Stimulated activated CD4-positive, alpha-beta T cell treated with anti-CD3 and anti-CD28 coated beads, Interleukin-1b, Interleukin-23, amount 100 ng/mL, for 48 hours (primary cell): ENCODE measurements around the gene MIER2.
"Not testable (repeated sequence)": the region's sequence is repeated elsewhere in the genome, so short reads cannot be mapped to it uniquely, and the experiment has no call there.

Experiments
- DNase-seq: peaks from one replicate; pipeline ENCODE4 v3.0.0-alpha.2; 2020

MIER2 gene

GRCh38 chr19:344625-345319, at the start of gene MIER2:
TSS of gene MIER2 (minus strand) at chr19:344796. CDS start at chr19:344782, 14 bp downstream.
- peak; percentile 89 for DNase-seq

GRCh38 chr19:393560-393959, 49.0 kb upstream of the MIER2 start:
- DNase-seq = not testable (repeated sequence)

GRCh38 chr19:392375-392970, 47.9 kb upstream of the MIER2 start:
- no peak for DNase-seq

- DNase-seq = no peak
Measured at GRCh38 chr19:391726-392374, 47.3 kb upstream of the MIER2 start.

- peak; percentile 42 for DNase-seq
Measured at GRCh38 chr19:391207-391557, 46.6 kb upstream of the MIER2 start.

DNA sequence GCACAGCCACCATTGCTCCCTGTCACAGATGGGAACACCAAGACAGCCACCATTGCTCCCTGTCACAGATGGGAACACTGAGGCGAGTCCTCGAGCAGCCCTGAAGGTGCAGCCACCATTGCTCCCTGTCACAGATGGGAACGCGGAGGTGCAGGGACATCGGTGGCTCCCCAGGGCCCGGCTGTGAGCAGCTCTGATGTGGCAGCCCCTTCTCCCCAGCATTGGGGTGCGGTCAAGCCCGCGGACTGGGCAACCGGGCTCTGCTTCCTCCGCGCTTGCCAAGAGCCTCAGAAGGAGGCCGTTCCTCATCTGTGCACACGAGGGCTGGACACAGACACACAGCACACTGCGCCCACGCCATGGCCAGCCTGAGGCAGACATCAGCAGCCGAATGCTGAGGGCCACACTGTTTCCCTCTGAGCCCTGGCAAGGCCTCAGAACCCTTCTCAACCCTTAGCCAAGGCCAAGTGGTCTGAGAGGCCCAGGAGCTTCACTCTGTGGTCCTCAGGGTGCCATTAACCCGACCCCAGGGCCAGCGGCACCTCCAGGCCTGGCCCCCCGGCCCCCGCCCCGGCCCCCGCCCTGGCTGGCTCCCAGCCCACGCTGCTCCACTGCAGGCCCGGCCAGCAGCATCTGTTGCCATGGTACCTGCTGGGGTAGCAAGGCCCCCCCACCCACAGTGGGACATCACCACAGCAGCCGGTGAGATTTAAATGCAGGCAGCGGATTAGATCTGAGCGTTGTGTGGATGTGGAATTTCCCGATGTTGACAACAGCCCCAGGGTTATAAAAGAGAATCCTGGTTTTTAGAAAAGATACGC, 46.0 kb upstream of the MIER2 start:
- no peak for DNase-seq

- no peak for DNase-seq
Measured at GRCh38 chr19:389935-390289, 45.3 kb upstream of the MIER2 start.

GRCh38 chr19:389255-389934, 44.8 kb upstream of the MIER2 start:
- peak; percentile 38 for DNase-seq

GRCh38 chr19:388691-389090, 44.1 kb upstream of the MIER2 start:
- no peak for DNase-seq

DNA sequence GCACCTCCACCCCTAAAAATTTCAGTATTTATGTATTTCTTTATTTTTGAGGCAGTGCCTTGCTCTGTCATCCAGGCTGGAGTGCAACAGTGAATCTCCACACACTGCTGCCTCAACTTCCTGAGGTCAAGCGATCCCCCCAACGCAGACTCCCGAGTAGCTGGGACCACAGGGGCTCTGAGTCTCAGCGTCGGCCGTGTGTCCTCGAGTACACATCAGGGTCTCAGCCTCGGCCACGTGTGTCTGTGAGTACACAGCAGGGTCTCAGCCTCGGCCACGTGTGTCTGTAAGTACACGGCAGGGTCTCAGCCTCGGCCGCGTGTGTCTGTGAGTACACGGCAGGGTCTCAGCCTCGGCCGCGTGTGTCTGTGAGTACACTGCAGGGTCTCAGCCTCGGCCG, 43.2 kb upstream of the MIER2 start:
- no peak for DNase-seq

- not testable (repeated sequence) for DNase-seq
Measured at GRCh38 chr19:386632-387301, 42.2 kb upstream of the MIER2 start.

- not testable (repeated sequence) for DNase-seq
Measured at GRCh38 chr19:386189-386588, 41.6 kb upstream of the MIER2 start.

DNA sequence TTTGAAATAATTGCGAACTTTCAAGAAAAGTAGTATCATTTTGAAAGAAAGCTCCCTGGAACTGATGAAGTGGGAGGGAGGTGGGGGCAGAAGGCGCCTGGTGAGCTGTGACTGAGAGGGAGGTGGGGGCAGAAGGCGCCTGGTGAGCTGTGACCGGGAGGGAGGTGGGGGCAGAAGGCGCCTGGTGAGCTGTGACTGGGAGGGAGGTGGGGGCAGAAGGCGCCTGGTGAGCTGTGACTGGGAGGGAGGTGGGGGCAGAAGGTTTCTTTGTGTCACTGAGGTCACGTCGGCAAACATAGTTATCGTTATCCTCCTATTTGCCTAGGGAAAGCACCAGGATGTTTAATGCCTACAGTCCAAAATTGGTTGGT, 40.2 kb upstream of the MIER2 start:
- no peak for DNase-seq

DNA sequence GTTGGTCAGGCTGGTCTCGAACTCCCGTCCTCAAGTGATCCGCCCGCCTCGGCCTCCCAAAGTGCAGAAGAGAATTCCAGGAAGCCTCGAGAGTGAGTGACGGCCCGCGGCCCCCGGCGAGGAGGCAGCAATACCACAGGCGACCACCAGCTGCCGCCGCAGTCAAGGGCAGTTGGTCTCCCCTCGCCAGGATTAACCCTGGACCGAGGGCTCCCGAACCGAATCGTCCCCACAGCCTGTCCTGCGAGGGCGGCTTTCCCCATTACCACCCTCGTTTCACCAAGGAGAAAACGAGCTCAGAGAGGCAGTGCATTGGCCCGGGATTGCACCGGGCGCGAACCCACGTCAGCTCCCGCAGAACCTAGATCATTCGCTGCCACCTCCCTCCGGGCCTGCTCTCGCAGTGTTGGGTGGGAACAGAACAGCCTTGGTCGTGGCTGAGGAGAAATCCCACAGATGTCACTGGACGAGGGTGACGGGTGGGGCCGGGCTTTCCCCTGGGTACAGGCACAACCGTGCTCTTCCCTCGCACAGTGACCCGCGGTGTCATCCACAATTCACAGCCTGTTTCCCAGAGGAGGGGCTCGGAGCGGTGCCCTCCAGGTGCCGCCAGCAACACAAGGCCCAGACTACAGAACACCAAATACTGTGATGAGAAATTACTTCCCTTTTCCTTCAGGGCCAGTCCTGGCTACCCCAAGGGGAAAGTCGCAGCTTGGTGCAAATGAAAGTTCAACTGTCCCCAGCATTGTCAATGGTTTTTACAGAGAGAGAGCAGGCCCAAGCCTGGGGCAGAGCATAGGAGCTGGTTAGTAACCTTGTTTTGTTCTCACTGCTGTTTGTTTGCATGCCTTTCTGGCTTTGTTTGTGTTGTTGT, 39.6 kb upstream of the MIER2 start:
- DNase-seq = no peak

DNA sequence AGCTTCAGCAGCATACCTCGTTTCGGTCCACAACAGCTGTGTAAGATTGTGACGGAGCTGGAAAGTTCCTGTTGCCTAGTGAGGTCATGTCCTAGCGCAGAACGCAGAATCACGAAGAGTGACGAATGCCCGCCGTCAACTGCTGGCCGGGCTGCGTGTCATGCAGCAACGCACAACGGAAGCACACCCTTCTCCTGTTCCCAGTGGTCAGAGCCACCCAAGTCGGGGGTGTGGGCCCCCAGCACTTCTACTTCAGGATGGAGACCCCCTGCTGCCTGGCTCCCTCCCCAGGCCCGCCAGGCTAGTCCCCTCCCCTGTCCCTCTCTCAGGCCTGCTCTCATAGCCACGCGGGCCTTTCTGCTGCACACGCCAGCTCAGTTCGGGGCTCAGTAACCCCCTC, 38.4 kb upstream of the MIER2 start:
- DNase-seq = no peak

- peak; percentile 62 for DNase-seq
Measured at GRCh38 chr19:382578-382977, 38.0 kb upstream of the MIER2 start.

DNA sequence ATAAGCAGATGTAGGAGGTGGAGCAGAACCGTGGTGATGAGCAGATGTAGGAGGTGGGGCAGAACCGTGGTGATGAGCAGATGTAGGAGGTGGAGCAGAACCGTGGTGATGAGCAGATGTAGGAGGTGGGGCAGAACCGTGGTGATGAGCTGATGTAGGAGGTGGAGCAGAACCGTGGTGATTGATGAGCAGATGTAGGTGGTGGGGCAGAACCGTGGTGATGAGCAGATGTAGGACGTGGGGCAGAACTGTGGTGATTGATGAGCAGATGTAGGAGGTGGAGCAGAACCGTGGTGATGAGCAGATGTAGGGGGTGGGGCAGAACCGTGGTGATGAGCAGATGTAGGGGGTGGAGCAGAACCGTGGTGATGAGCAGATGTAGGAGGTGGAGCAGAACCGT, 37.3 kb upstream of the MIER2 start:
- peak; percentile 57 for DNase-seq

DNA sequence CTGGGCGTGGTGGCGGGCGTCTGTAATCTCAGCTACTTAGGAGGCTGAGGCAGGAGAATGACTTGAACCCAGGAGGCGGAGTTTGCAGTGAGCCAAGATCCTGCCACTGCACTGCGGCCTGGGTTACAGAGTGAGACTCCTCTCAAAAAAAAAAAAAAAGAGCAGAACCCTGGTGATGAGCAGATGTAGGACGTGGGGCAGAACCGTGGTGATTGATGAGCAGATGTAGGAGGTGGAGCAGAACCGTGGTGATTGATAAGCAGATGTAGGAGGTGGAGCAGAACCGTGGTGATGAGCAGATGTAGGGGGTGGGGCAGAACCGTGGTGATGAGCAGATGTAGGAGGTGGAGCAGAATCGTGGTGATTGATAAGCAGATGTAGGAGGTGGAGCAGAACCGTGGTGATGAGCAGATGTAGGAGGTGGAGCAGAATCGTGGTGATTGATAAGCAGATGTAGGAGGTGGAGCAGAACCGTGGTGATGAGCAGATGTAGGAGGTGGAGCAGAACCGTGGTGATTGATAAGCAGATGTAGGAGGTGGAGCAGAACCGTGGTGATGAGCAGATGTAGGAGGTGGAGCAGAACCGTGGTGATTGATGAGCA, 36.1 kb upstream of the MIER2 start:
- not testable (repeated sequence) for DNase-seq

DNA sequence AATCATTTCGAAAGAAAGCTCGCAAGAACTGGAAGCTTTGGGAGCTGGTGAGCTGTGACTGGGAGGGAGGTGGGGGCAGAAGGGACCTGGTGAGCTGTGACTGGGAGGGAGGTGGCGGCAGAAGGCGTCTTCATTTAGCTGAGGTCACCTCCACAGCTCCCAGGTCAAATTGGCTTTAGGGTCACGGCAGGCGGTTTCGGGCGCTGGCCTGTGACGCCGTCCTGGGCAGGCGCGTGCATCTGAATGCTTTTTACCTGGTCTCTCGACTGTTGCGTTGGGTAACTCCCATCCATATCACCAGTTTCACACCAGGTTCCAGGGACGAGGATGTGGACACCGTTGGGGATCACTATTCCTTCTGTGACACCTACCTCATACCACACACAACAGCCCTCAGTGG, 35.2 kb upstream of the MIER2 start:
- no peak for DNase-seq

GRCh38 chr19:378706-379105, 34.1 kb upstream of the MIER2 start:
- no peak for DNase-seq
